SU-DHL-6 (cell line): Measurements from ENCODE around the gene PRKAR1B.

Source experiments
- H2AFZ ChIP-seq: fragments of 200-600 bp; sonication (generic); 2 replicates; pipeline ENCODE4 v1.6.1; 2014; ENCODE audit warnings: low read depth, mild to moderate bottlenecking, moderate library complexity, mixed read lengths, antibody characterized with exemption, low read length; ENCODE audit not compliant: severe bottlenecking
- H3F3A ChIP-seq: fragments of 200-600 bp; shearing (Covaris generic); 2 replicates; pipeline ENCODE4 v1.6.0; 2016; ENCODE audit warnings: antibody characterized with exemption, mild to moderate bottlenecking; ENCODE audit not compliant: insufficient read depth
- H3K27ac ChIP-seq: fragments of 200-600 bp; sonication (generic); 2 replicates; pipeline ENCODE4 v1.5.1; 2016; ENCODE audit warnings: low read depth, mild to moderate bottlenecking, low read length, moderate library complexity, mixed read lengths
- H3K27me3 ChIP-seq: fragments of 200-600 bp; sonication (generic), shearing (Covaris generic); 2 replicates; pipeline ENCODE4 v1.6.0; 2014; ENCODE audit warnings: mild to moderate bottlenecking, low read length
- H3K36me3 ChIP-seq: fragments of 200-600 bp; sonication (generic); 2 replicates; pipeline ENCODE4 v1.6.1; 2014; ENCODE audit warnings: mild to moderate bottlenecking, low read length, mixed read lengths
- H3K4me2 ChIP-seq: fragments of 300-600, 200-600 bp; shearing (Covaris generic), sonication (generic); 2 replicates; pipeline ENCODE4 v1.6.0; 2014; ENCODE audit warnings: low read length, low read depth, mild to moderate bottlenecking; ENCODE audit not compliant: poor library complexity, severe bottlenecking
- H3K4me3 ChIP-seq: fragments of 200-600 bp; sonication (generic); 2 replicates; pipeline ENCODE4 v1.5.1; 2014; ENCODE audit warnings: antibody characterized with exemption, low read length, mild to moderate bottlenecking, mixed read lengths; ENCODE audit not compliant: insufficient read depth, poor library complexity, severe bottlenecking
- H3K79me2 ChIP-seq: fragments of 200-600 bp; sonication (generic); 2 replicates; pipeline ENCODE4 v1.6.1; 2014; ENCODE audit warnings: mild to moderate bottlenecking, low read length, moderate library complexity; ENCODE audit not compliant: insufficient read depth
- H3K9ac ChIP-seq: fragments of 200-600 bp; sonication (generic); 2 replicates; pipeline ENCODE4 v1.7.0; 2014; ENCODE audit warnings: mild to moderate bottlenecking, low read length
- H3K9me2 ChIP-seq: fragments of 200-600 bp; sonication (generic); replicated peaks from 2 replicates; pipeline ENCODE4 v1.6.1; 2014; ENCODE audit warnings: low read length; ENCODE audit not compliant: insufficient read depth
- H3K9me3 ChIP-seq: fragments of 200-600 bp; sonication (generic); 2 replicates; pipeline ENCODE4 v1.6.1; 2014; ENCODE audit warnings: low read length, mixed read lengths; ENCODE audit not compliant: insufficient read depth
- H4K20me1 ChIP-seq: fragments of 200-600 bp; sonication (generic); 2 replicates; pipeline ENCODE4 v1.6.1; 2014; ENCODE audit warnings: low read depth, mild to moderate bottlenecking, antibody characterized with exemption, low read length, moderate library complexity, mixed read lengths
- CTCF ChIP-seq: fragments of 200-600 bp; sonication (generic); IDR thresholded peaks from one replicate; pipeline ENCODE4 v1.5.1; 2017; ENCODE audit warnings: antibody characterized with exemption, mild to moderate bottlenecking, low read length, moderate library complexity; ENCODE audit not compliant: insufficient read depth, poor library complexity, severe bottlenecking
- EZH2phosphoT487 ChIP-seq: fragments of 200-600 bp; sonication (generic), shearing (Covaris generic); conservative IDR thresholded peaks from 2 replicates; pipeline ENCODE4 v1.6.1; 2018; ENCODE audit warnings: mild to moderate bottlenecking, antibody characterized with exemption, low read length, moderate library complexity, mixed read lengths

Gene PRKAR1B

DNA sequence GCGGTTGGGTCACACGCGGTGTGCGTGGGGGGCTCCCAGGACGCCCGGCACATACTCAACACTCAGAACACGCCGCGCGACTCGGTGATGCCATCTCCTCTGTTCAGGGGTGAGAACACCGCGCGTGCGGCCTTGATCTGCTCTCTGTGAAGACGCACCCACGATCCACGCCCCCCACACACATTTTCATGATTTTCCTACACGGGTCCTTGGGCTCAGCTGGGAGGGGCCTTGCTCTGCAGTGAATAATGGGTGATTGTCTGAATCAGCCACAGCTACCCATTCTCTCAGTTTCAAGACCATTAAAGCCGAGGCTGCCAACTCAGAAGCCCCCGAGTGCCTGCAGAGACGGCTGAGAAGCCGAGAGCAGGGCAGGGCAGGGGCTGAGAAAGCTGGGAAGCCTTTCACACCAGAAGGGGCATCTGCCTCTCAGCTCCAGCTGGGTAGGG lies 153.1 kb downstream of the PRKAR1B start:
- H3K9me3 ChIP-seq, result no peaks in the 10 kb centered on the region
- no peak overlapping the region for H2AFZ ChIP-seq
- no peak overlapping the region for H3K4me2 ChIP-seq
- H3K27me3 ChIP-seq, result no peaks in the 10 kb centered on the region
- no peaks in the 10 kb centered on the region for H4K20me1 ChIP-seq
- H3K9ac ChIP-seq, result no peak overlapping the region
- TF ChIP-seq EZH2phosphoT487 (no peak), CTCF (no peak)
- no peaks in the 10 kb centered on the region for H3K79me2 ChIP-seq
- H3K36me3 ChIP-seq, result no peaks in the 10 kb centered on the region
- H3K4me3 ChIP-seq, result no peak overlapping the region
- no peaks in the 10 kb centered on the region for H3K9me2 ChIP-seq
- H3K27ac ChIP-seq, result no peak overlapping the region
- H3F3A ChIP-seq, result no peaks in the 10 kb centered on the region

GRCh38 chr7:573269-573932 lies 153.7 kb downstream of the PRKAR1B start:
- TF ChIP-seq EZH2phosphoT487 (no peak), CTCF (no peak)
- no peak overlapping the region for H2AFZ ChIP-seq
- no peaks in the 10 kb centered on the region for H3F3A ChIP-seq
- H4K20me1 ChIP-seq, result no peaks in the 10 kb centered on the region
- H3K4me2 ChIP-seq, result no peak overlapping the region
- no peaks in the 10 kb centered on the region for H3K79me2 ChIP-seq
- no peak overlapping the region for H3K27ac ChIP-seq
- no peaks in the 10 kb centered on the region for H3K9me3 ChIP-seq
- no peak overlapping the region for H3K4me3 ChIP-seq
- H3K9me2 ChIP-seq, result no peaks in the 10 kb centered on the region
- no peaks in the 10 kb centered on the region for H3K27me3 ChIP-seq
- H3K9ac ChIP-seq, result no peak overlapping the region
- H3K36me3 ChIP-seq, result no peaks in the 10 kb centered on the region

DNA sequence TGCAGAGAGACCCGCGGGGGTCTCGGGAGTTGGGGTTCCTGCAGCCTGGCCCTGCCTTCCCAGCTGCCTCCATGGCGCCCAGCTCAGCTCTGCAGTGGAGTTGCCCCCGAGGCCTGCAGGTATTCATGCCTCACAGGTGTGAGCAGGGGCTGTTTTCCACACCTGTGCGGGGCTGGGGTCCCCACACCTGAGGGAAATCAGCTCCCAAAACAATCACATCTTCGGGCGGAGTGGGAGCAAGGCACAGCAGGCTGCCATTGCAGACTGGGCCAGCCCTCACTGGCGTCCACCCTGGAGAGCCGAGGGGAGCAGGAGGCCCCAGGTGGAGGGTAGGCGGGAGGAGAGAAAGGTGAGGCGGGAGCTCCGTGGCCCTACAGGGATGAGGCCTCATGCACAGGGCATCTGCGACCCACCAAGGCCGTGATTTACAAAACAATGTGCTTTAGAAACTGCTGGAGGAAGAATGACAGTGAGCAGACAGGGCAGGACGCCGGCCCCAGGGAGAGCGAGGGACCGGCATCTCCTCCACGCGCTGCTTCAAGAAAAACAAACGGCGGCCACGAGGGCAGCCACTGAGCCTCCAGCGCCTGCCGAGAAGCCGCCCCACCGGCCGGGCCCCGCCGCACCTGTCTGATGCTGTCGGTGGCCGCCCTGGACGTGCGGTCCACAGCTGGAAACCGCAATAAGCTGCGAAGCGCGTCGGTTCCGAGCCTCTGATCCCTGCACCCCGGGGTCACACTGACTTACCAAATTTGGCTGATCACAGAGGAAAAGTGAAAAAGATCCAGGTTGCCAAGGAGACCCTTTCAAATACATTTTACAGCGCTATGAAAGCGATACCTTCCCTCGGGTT lies 154.4 kb downstream of the PRKAR1B start:
- H4K20me1 ChIP-seq, result no peaks in the 10 kb centered on the region
- no peak overlapping the region for H2AFZ ChIP-seq
- no peak overlapping the region for H3K9ac ChIP-seq
- no peak overlapping the region for H3K4me3 ChIP-seq
- no peaks in the 10 kb centered on the region for H3K27me3 ChIP-seq
- no peaks in the 10 kb centered on the region for H3K36me3 ChIP-seq
- TF ChIP-seq CTCF, result no peak
- TF ChIP-seq EZH2phosphoT487, result no peak
- no peak overlapping the region for H3K27ac ChIP-seq
- no peaks in the 10 kb centered on the region for H3K9me3 ChIP-seq
- H3K9me2 ChIP-seq, result no peaks in the 10 kb centered on the region
- no peaks in the 10 kb centered on the region for H3K79me2 ChIP-seq
- H3K4me2 ChIP-seq, result no peak overlapping the region
- no peaks in the 10 kb centered on the region for H3F3A ChIP-seq
